PC-9 (cell line): ENCODE data around the gene SYNDIG1. TPM values are rescaled to one million over a fixed set of nuclear protein-coding genes. Genes with fewer than 3 reads are reported as not detected.

Experiments
- BruUV-seq: library from RNA; stranded (reverse); fragments of 400-500 nt; replicated peaks from 2 replicates; lab custom pipeline; 2021; lab: Mats Ljungman, UMichigan
- CTCF ChIA-PET: fragments of 300-600 bp; sonication (Branson Sonifier 250); formaldehyde crosslinking; loops from one replicate; lab custom pipeline; 2022; ENCODE audit warnings: antibody characterized with exemption; lab: Charles Lee
- POLR2A ChIA-PET: fragments of 300-600 bp; sonication (Branson Sonifier 250); formaldehyde crosslinking; loops from one replicate; lab custom pipeline; 2022; ENCODE audit warnings: antibody characterized with exemption; ENCODE audit not compliant: unreplicated experiment; lab: Charles Lee
- DNase-seq, 2 experiments: peaks; one replicate each; pipeline versions ENCODE4 v3.0.0 to v3.0.0-alpha.2; 2015 to 2022; ENCODE audit warnings: mixed read lengths in 1 of 2
- H2AFZ ChIP-seq: fragments of 200-600 bp; sonication (generic); 2 replicates; pipeline ENCODE4 v1.8.1; 2017; ENCODE audit warnings: antibody characterized with exemption
- H3F3A ChIP-seq: fragments of 200-600 bp; sonication (generic); 2 replicates; pipeline ENCODE4 v1.8.1; 2017; ENCODE audit warnings: antibody characterized with exemption, mild to moderate bottlenecking, low read depth; ENCODE audit not compliant: insufficient read depth
- H3K27ac ChIP-seq: fragments of 200-600 bp; sonication (generic); 2 replicates; pipeline ENCODE4 v1.6.1; 2016; ENCODE audit warnings: mixed run types
- H3K27me3 ChIP-seq: fragments of 200-600 bp; sonication (generic); 2 replicates; pipeline ENCODE4 v1.6.1; 2016; ENCODE audit warnings: low read depth, mixed run types; ENCODE audit not compliant: insufficient read depth
- H3K36me3 ChIP-seq: fragments of 200-600 bp; sonication (generic); 2 replicates; pipeline ENCODE4 v1.6.1; 2016; ENCODE audit warnings: low read depth, mixed run types
- H3K4me1 ChIP-seq: fragments of 200-600 bp; sonication (generic); replicated peaks from 2 replicates; pipeline ENCODE4 v1.6.1; 2016; ENCODE audit warnings: mixed run types; ENCODE audit not compliant: insufficient read depth
- H3K4me2 ChIP-seq: fragments of 200-600 bp; sonication (generic); 2 replicates; pipeline ENCODE4 v1.6.1; 2017; ENCODE audit warnings: mixed run types
- H3K4me3 ChIP-seq: fragments of 200-600 bp; sonication (generic); 2 replicates; pipeline ENCODE4 v1.6.1; 2016; ENCODE audit warnings: mixed run types
- H3K79me2 ChIP-seq: fragments of 200-600 bp; sonication (generic); 2 replicates; pipeline ENCODE4 v1.6.1; 2017; ENCODE audit warnings: low read depth, mixed run types
- H3K9me2 ChIP-seq: fragments of 200-600 bp; sonication (generic); 2 replicates; pipeline ENCODE4 v1.8.1; 2017; ENCODE audit warnings: mild to moderate bottlenecking; ENCODE audit not compliant: insufficient read depth
- H3K9me3 ChIP-seq: fragments of 200-600 bp; sonication (generic); 2 replicates; pipeline ENCODE4 v1.8.1; 2016; ENCODE audit warnings: low read depth; ENCODE audit not compliant: insufficient read depth
- H4K20me1 ChIP-seq: fragments of 200-600 bp; sonication (generic); 2 replicates; pipeline ENCODE4 v1.8.1; 2017; ENCODE audit not compliant: insufficient read depth
- CTCF ChIP-seq: fragments of 200-600 bp; sonication (generic); conservative IDR thresholded peaks from 2 replicates; pipeline ENCODE4 v1.6.1; 2017; ENCODE audit warnings: mixed run types, antibody characterized with exemption, mild to moderate bottlenecking, moderate library complexity
- EZH2 ChIP-seq: fragments of 200-600 bp; sonication (generic); IDR thresholded peaks from 2 replicates; pipeline ENCODE4 v1.8.0; 2017; ENCODE audit warnings: antibody characterized with exemption, low read depth
- intact Hi-C: fragments of 100-400 bp; cut with micrococcal nuclease; formaldehyde crosslinking; loops from one replicate; pipeline ENCODE4 v1.10.0; 2022; ENCODE audit not compliant: unreplicated experiment
- total RNA-seq: library from RNA; stranded (reverse); gene quantifications from 2 replicates; pipeline ENCODE4 v1.2.3, GENCODE V29; 2021

Gene SYNDIG1
- total RNA-seq, 1 experiment from 2014 or later, result 0.17 TPM

DNA sequence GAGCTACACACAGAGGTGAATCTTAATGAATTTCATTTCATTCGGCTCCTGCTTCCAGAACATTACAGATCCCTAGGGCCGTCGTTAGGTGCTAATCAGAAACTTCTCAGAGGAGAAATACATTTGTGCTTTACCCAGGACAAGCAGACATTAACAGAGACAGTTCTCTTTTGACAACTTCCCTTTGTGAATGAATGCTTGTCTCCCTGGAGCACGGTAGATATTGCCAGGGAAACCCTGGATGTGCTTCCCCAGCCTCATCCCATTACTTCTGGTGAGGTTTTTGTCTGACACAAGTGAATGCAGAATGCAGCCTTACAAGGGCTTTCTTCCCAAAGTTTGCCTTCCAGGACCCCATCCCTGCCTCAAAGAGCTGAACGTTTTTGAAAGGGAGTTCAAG lies 105.4 kb downstream of the SYNDIG1 start:
- Histone ChIP-seq H3K36me3 (no peaks in the 10 kb centered on the region), H3K27me3 (no peaks in the 10 kb centered on the region; the same call in 1 of the 2 replicates), H3K9me3 (no peaks in the 10 kb centered on the region), H3K79me2 (no peaks in the 10 kb centered on the region), H2AFZ (no peak overlapping the region), H3K4me1 (no peaks in the 10 kb centered on the region), H3K4me2 (no peak overlapping the region), H4K20me1 (no peaks in the 10 kb centered on the region), H3K9me2 (no peaks in the 10 kb centered on the region), H3F3A (no peaks in the 10 kb centered on the region), H3K4me3 (no peak overlapping the region), H3K27ac (no peak overlapping the region)
- ChIA-PET POLR2A (no interaction called here), CTCF (no interaction called here)
- DNase-seq, result no peak
- BruUV-seq, result no TSS peak
- TF ChIP-seq EZH2, result no peak
- TF ChIP-seq CTCF, result no peak
- intact Hi-C loops, result no loop called here

- Histone ChIP-seq H3F3A (no peaks in the 10 kb centered on the region), H3K27me3 (no peaks in the 10 kb centered on the region; the same call in 1 of the 2 replicates), H3K9me2 (no peaks in the 10 kb centered on the region), H3K79me2 (no peaks in the 10 kb centered on the region), H3K27ac (no peak overlapping the region), H3K4me1 (no peaks in the 10 kb centered on the region), H2AFZ (no peak overlapping the region), H4K20me1 (no peaks in the 10 kb centered on the region), H3K4me2 (no peak overlapping the region), H3K9me3 (no peaks in the 10 kb centered on the region), H3K4me3 (no peak overlapping the region), H3K36me3 (no peaks in the 10 kb centered on the region)
- POLR2A ChIA-PET, result no interaction called here
- no peak for DNase-seq
- no peak for TF ChIP-seq CTCF
- TF ChIP-seq EZH2, result no peak
- intact Hi-C loops, result no loop called here
- BruUV-seq, result no TSS peak
- CTCF ChIA-PET, result no interaction called here
Measured at GRCh38 chr20:24575811-24576210, 106.4 kb downstream of the SYNDIG1 start.

DNA sequence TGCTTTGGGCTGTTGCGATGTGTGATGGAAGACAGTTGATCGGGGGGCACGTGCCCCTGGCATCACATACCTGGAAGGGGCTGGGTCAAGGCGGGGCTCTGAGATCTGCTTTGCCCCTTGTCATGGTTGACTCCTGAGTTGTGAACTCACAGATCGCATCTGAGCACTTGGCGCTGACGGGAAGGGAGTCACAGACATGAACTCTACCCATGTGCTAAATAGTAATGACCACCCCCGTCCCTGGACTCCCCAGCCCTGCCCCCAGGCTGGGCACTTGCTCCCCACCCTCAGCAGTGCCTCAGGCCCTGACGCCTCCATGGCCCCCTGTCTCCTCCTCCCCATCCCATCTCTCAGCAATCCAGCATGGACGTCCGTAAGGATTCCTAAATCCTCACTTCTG lies 107.0 kb downstream of the SYNDIG1 start:
- Histone ChIP-seq H3K4me1 (no peaks in the 10 kb centered on the region), H3K79me2 (no peaks in the 10 kb centered on the region), H3K9me3 (no peaks in the 10 kb centered on the region), H3K36me3 (no peaks in the 10 kb centered on the region), H3K27me3 (no peaks in the 10 kb centered on the region; the same call in 1 of the 2 replicates), H3K9me2 (no peaks in the 10 kb centered on the region), H4K20me1 (no peaks in the 10 kb centered on the region), H3K4me2 (no peak overlapping the region), H2AFZ (no peak overlapping the region), H3F3A (no peaks in the 10 kb centered on the region), H3K27ac (no peak overlapping the region), H3K4me3 (no peak overlapping the region)
- no TSS peak for BruUV-seq
- DNase-seq, result no peak
- intact Hi-C loops, result no loop called here
- ChIA-PET CTCF (no interaction called here), POLR2A (no interaction called here)
- TF ChIP-seq EZH2 (no peak), CTCF (no peak)
